Gastroesophageal sphincter (tissue), 3 donors: ENCODE measurements around the gene DCDC2B.

Experiments
- CTCF ChIP-seq, 4 experiments: fragments of 200-600 bp in 2 of 4; fragments of 450-650 bp in 2 of 4; sonication (generic) in 1 of 4; IDR thresholded peaks; one replicate each; pipeline ENCODE4 v1.5.1; 2017 to 2019; ENCODE audit warnings: antibody characterized with exemption in 4 of 4, mild to moderate bottlenecking in 2 of 4, moderate library complexity in 2 of 4
- EP300 ChIP-seq: sonication (generic); formaldehyde crosslinking; IDR thresholded peaks from one replicate; pipeline ENCODE4 v1.6.1; 2017; ENCODE audit warnings: antibody characterized with exemption, mild to moderate bottlenecking
- POLR2A ChIP-seq, 2 donors: fragments of 450-650 bp; IDR thresholded peaks; one replicate each; pipeline ENCODE4 v1.6.1; 2017; ENCODE audit warnings: antibody characterized with exemption in 2 of 2, mild to moderate bottlenecking in 2 of 2, moderate library complexity in 1 of 2
- POLR2AphosphoS5 ChIP-seq: sonication (generic); formaldehyde crosslinking; IDR thresholded peaks from one replicate; pipeline ENCODE4 v1.6.1; 2017; ENCODE audit warnings: antibody characterized with exemption

- TF ChIP-seq CTCF (IDR thresholded peaks at IDR 0.05), result no peak
- TF ChIP-seq POLR2A (IDR thresholded peaks at IDR 0.05), result no peak
- TF ChIP-seq POLR2AphosphoS5, result no peak
- TF ChIP-seq EP300, result no peak
Measured at GRCh38 chr1:32257227-32257508, 48.3 kb downstream of the DCDC2B start.
